Skin of body (tissue), 2 donors: ENCODE data around the gene IFI27L1. TPM values are rescaled to one million over a fixed set of nuclear protein-coding genes. Genes with fewer than 3 reads are reported as not detected.
A peak's percentile ranks its signal among the peaks of the same experiment; 100 is the strongest.

Experiments
- DNase-seq: peaks from one replicate; lab custom pipeline; 2025; lab: John Stamatoyannopoulos, UW
- total RNA-seq: library from RNA; depleted of rRNA; stranded (reverse); fragments of >200 nt; gene quantifications from one replicate; pipeline ENCODE4 v1.2.3, GENCODE V29; 2014

The IFI27L1 gene, protein sequence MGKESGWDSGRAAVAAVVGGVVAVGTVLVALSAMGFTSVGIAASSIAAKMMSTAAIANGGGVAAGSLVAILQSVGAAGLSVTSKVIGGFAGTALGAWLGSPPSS
- 10.4 TPM for total RNA-seq

DNA sequence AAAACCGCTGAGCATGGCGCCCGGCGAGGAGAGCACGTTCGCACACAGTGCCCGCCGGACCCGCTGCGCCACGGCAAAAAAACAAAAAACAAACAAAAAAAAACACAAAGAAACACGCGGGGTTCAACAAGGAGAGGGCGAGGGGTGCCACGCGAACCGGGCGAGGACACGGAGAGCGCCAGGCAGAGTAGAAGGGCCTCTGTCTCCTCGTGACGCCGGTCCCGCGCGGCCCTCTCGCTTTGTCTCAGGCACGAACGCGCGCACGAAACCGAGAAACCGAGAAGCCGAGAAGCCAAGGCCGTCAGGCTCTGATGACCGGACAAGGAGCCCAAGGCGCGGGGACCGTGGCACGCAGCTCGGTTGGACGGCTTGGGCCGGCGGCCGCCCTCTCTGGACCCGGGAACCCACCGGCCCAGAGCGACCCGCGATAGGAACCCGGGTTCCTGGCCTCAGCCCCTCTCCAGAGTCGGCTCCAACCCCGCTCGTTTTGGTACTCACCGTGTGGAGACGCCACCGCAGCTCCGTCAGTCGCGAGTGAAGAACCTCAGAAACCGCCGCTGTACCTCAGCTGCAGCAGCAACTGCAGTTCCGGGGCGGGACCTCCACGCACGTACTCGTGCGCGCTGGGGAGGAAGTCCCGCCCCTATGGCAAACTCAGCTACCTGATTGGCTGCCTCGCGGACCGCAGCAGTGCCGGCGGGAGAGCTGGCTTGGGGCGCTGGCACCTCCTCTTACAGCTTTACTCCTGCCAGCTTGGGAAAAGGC is at the start of gene IFI27L1, which contains the start of gene DDX24:
Gene IFI27L1 (plus strand): TSS at position 690 of the 765 bp plus-strand sequence. CDS start 15,628 bp downstream, outside the sequence.
Gene DDX24 (minus strand): TSS at position 582 of the 765 bp plus-strand sequence. CDS start 1,460 bp downstream, outside the sequence.
- DNase-seq, result peak; percentile 91

DNA sequence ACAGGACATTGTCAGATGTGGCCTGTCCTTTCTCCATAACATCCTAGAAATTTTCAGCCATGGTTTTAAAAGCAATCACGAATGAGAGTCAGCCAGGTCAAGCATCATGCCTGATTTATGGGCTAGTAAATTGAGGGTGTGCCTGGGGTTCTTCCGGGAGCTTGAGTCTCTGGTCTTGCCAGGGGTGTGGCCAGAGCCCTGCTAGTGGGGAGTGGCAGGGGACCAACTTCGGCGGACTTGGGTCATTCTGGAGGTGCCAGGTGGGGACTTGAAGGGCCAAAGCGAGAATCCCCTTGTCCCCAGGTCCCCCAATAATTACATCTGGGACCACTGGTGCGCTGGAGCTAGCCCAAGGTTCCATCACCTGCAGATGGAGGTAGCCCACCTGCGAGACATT is 49.2 kb upstream of the IFI27L1 start:
- no peak for DNase-seq

DNA sequence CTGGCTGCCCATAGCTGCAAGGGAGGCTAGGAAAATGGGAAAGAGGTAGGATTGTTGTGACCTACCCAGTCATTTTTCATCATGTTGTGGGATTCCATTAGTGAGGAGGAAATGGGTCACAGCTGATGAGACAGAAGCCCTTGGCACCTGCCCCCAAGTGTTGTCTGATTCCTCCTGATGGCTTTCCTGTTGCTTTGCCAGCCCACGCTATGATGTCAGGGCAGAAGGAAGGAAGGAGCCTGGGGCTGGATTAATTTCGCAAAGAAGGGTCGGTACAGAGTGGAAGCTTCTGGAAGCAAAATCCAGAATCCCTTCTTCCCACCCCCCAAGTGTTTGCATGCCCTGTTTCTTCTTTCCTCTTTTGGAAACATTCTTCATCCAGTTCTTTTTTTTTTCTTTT is 46.2 kb upstream of the IFI27L1 start:
- no peak for DNase-seq

DNA sequence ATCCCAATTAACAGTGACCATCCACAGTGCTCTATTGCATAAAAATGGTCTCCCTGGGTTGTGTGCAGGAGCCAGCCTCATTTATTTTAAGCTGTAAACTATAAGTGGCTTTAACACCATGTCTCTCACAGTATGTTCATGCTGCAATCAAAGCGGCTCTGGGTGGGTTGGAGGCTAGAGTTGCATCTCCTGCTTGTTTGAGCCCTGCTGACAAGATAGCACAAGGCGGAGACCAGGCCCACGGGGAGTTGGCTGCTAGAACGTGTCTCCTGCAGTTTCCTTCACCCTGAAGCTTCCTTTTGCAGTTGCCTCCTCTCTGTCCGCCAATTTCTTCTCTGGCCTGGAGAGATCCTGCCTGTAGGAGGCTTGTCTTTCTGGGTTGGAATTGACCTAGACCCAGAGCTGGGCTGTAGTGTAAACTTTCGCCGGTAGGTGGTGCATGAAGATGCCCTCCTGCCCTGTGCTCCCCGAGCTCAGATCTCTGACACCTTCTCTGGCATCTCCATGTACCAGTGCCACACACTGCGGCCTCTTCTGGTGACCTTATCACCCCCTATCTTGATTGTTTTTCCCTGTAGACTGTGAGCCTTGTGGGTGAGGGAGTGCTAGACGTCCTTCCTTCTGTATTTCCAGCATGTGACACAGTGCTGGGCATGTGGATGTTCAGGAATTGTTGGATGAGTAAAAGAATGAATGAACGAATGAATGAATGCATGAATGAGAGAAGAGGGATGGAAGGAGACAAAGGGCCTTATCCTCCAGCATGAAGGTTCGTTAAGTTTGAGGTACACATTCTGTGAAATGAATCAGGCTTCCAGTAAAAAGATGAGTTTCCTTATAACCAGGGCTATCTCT is 44.6 kb upstream of the IFI27L1 start:
- DNase-seq, result no peak

DNA sequence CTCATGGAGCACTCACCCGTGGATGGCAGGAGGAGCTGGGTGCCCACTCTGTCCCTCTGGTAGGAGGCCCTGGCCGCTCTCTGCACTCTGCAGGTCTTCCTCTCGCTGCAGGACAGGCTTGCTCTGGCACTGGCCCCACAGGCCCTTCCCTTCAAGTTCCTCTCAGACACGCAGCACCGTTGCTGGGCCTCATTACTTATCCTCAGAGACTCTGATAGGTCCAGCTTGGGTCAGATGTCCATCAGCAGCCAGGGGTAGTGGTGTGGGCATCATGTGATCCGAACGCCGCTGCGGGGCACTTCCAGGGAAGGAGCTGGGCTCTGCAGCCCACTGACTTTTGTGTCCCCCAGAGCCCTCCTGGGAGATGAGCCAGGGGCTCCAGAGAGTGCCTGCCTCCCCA is 43.2 kb upstream of the IFI27L1 start:
- DNase-seq, result no peak

DNA sequence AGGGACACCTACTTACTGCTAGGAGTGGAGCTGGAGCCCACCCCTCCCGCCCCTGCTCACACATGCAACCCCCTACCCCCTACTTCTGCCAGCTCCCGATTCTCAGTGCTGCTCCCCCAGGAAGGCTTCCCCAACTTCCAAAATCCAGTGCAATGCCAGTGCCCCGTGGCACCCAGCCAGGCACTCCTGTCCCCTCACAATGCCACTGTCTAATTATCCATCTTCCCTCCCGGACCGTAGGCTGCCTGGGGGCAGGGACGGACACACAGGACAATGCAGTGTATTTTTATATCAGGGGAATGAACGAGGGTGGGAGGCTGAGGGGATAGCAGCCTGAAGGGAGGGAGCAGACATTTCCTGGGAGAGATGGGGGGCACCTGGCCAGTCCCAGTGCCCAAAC is 42.6 kb upstream of the IFI27L1 start:
- no peak for DNase-seq

DNA sequence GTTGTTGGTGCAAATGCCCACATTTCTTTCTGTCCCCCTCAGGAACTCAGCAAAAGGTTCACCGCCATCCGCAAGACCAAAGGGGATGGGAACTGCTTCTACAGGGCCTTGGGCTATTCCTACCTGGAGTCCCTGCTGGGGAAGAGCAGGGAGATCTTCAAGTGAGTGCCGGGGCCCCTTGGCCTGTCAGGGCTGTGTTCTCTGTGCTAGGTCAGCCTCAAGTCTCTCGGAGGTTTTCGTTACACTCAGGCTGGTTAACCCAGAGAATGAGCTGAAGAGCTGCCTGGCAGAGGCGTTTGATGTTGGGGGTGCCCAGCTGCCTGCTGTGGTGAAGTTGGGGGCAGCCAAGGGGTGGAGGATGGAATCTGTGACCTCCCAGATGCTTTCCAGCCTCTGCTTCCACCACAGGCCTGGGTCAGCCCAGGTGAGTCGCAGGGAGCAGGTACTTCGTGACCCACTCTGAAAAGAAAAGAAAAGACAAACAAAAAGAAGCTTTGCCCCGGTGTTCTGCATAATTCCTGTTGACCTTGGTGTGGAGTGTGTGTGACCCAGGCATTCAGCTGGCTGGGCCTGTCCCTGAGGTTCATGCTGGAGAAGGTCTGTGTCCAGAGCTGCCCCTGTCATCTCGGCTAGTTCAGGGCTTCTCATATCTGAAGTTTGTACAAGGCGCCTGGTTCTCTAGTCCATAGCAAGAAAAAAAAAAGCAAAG is 42.0 kb upstream of the IFI27L1 start:
- DNase-seq, result no peak

DNA sequence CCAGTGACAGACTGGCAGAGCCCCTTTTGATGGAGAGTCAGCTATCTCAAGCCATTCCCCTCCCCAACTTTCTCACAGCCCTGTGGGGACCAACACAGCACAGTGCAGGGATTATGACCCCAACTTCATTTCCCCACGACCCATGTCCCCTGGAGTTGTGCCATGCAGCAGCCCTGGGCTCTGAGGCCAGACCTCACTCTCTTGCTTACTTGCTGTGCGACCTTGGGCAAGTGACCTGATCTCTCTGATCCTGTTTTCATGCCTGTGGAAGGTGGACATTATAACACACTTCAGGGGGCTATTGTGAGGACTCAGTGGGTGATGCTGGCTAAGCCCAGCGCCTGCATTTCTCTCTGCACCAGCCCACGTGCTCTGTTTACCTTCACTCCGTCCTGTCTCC is 40.9 kb upstream of the IFI27L1 start:
- no peak for DNase-seq

DNA sequence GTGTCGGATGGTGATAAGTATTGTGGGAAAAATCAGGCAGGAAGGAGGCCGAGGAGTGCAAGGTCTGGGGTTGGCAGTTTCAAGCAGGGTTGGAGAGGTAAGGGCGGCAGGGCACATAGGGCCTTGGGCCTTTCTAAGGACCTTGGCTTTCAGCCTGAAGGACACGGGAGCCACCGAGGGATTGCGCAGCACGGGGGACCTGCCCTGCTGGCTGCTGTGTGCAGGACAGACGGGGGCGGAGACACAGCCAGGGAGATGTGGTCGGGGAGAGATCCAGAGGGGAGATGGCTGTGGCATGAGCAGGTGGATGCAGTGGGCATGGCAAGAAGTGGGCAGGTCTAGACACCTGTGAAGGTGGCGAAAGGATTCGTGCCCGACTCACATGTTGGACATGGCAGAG is 40.3 kb upstream of the IFI27L1 start:
- no peak for DNase-seq

DNA sequence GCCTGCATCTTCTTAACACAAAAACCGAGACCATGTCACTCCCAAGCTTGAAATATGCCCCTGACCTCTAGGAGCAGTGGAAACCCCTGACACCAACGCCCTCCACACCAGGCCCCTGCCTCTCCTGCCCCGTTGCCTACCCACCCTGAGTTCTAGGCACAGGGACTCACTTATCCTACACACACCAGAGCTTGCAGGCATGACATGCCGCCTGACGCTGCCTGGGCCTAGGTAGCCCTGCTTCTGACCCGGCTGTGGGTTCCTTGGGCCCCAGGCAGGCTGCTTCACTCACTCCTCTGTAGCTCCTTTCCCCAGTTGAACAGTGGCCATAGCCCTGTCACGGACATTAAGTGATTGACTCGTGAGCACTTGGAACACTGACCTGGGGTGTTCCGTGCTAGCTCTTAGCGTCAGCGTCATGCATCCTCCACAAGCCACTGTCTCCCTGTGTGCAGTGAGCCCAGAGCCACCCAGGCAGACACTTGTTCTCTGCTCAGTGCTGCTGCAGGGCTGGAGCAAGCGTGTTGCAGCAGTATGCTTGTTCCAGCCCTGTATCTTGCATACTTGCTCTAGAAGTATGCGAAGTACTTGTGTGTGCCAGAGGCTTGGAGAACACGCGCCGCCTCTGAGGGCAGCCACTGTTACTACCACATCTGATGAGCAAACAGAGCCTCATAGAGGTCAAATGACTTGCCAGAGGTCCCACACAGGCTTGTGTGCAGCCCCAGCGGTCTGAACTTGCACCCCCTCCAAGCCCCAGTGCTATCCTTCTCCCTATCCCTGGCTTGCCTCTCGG is 39.4 kb upstream of the IFI27L1 start:
- no peak for DNase-seq

DNA sequence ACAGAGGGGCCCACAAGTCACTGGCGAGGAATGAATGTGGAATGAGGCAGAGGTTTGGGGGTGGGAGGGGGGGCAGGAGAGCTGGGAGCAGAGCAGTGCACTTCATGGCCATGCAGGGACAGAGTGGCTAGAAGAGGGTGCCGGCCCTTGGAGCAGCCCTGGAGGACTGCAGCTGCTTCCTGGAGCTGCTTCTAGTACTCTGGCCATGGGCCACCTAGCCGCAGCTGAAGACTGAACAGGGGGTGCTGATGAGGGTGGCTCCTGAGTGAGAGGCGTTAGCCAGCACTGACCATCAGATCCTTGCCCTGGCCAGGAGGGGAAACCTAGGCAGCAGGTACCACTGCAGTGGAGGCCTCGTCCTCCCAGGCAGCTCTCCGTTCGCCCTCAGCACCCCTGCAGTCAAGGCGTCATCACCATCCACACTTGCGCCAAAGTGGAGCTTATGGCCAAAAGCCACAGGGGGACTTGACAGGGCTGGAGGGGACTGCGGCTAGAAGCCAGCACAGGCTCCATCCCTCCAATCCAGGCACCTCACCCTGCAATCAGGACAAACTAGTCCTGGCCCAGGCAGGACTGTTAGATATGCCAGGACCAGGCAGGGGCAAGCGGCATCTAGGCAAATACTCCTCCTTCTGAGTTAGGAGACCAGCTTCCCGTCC is 38.5 kb upstream of the IFI27L1 start:
- no peak for DNase-seq

DNA sequence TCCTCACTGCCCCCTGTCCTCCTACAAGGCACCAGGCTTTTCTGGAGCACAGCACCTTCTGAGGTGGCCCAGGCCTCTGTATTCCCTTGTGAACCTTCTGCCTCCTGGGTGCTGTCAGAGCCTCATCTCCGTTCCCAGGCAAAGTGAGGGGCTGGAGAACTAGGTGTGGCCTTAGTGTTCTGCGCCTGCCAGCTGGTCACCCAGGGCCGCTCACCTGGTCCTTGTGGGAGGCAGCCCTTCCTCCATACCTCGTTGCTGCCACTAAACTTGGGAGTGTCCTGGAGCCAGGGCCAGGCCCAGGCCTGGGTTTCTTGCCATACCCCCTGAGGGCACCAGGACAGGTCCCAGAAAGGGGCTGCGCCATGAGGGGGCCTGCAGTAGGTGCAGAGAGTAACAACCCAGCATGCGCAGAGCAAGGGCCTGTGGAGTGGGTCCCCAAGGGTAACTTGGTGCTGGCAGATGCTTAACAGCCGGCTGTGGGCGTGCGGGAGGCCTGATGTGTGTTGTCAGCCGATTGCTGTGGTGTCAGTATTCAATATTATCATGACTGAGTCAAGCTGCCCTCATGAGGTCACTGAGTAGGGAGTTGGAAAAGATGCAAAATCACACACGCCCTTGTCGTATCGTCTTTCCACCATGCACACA is 37.9 kb upstream of the IFI27L1 start:
- DNase-seq, result no peak

DNA sequence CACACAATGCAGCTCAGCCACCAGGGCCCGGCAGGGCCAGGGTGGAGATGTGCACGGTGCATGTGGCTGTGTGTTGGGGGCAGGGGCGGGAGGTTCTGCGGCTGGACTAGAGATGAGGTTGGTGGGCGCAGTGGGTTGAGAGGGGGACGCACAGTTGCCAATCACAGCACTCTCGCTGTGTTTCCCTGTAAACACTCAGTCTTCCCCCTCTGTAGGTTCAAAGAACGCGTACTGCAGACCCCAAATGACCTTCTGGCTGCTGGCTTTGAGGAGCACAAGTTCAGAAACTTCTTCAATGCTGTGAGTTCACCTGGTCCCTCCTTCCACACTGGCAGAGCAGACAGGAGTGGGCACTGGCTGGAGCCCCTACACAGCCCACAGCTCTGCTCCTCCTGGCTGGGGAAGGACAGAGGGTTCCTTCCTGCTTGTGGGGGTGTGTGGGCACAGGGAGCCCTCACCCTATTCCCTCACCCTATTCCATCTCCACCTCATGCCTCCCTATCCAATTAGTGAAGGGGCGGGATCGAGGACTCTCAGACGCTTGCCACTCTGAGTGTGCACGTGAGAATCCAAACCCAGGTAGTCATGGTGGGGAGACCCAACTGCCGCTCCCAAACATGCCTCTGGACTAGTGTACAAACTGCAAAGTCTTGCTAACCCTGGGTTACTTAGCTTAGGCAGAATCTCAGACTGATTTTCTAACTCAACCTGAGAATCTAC is 37.2 kb upstream of the IFI27L1 start:
- no peak for DNase-seq

DNA sequence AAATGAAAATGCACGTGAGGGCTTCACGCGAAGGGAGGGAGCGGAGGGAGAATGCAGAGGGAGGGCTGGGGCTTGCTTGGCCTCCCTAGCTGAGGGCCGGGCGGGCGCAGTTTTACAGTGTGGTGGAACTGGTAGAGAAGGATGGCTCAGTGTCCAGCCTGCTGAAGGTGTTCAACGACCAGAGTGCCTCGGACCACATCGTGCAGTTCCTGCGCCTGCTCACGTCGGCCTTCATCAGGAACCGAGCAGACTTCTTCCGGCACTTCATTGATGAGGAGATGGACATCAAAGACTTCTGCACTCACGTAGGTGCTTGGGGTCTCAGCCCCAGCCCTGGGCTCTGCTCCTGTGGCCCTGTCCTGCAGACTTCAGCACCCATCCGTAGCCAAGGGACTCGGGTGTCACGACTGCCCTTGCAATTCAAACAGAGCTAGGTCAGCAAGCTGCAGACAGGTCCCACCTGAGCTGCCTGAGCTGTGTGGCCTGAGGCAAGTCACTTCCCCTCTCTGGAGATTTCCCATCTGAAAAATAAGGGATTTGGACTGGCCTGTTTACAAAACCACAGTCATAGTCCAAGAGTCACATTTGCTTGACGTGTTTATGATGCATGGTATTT is 36.5 kb upstream of the IFI27L1 start:
- DNase-seq, result no peak

DNA sequence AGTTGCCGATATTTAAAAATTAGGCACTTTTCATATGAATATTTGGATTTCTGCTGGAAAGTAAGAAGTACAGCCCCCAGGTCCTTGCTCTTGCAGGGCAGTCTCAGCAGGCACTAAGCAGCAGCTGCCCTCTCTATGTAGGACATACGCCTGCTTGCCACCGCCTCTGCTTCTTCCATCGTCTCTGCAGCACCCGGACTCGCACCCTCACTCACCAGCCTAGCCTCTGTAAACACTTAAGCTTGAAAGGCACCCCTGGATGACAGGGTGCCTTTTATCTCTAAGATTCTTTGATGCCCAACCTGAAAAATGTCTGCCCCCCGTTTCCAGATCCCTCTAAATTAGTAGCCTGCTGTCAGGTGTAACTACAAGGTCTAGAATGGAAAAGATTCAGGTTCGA is 36.0 kb upstream of the IFI27L1 start:
- no peak for DNase-seq

DNA sequence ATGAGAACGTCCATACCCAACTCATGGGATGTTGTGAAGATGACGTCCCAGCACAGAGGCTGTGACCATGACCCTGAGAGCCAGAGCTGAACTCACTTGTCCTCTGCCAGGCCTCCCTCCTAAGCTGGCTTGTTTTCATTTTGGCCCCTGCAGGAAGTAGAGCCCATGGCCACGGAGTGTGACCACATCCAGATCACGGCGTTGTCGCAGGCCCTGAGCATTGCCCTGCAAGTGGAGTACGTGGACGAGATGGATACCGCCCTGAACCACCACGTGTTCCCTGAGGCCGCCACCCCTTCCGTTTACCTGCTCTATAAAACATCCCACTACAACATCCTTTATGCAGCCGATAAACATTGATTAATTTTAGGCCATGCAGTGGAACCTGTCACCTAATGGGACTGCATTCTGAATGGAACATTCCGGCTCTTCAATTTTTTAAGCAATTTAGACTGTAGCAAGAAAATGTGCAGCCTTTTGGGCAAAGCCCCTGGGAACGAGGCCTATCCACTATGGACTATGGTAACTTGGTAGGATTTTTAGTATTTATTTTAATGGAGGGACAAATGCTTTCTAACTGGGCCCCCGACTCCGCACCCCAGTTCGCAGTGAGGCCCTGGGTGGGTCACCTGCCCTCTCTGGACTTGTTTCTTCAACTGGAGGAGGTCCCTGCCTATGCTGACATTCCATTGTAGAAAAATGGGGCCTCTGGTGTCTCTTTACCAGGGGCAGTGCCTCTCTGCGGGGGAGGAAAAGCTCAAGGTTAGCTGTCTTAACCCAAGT is 35.4 kb upstream of the IFI27L1 start:
- no peak for DNase-seq

DNA sequence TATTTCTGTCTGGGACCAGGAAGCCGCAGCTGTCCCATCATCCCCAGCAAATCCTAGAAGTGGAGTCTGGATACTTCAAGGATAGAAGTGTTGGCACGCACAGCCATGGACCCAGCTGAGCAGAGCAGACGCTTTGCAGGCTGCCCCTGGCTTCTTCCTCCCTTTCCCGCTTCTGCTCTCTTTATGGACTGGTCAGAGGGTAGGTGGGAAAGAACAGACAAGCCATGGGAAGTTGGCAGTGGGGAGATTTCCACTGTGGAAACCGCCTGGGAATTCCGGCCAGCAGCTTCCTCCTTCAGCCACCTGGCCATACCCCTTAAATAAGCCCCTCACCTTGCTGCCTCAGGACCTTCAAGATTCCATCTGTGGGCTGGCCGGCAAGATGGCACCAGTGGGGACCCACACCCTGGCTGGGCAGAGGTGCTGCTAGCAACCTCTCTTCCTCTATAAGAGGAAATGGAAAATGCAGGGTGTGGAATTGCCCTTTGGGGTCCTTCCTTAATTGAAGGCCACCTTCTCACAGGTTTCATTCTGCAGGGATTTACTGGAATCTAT is 34.3 kb upstream of the IFI27L1 start:
- DNase-seq, result no peak

DNA sequence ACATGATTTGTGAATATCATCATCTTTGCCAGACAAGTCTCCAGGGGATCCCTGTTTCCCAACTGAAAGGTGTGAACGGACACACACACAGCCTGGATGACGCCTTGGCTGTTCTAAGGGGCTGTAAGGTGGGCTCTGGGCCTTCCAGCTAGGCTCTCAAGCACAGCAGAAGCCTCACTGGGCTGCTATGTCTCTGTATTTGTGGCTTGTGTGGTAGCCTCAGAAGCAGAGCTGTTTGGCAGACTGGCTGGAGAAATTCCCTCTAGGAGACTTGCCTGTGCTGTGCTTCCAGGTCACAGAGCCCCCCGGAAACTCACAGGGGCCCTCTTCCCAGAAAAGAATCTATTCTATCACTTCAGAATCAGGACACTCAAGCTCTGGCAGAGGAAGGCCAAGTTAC is 33.5 kb upstream of the IFI27L1 start:
- no peak for DNase-seq
